Upper lobe of left lung (tissue), 6 donors: ENCODE data around the gene MEF2C. TPM values are rescaled to one million over a fixed set of nuclear protein-coding genes. Genes with fewer than 3 reads are reported as not detected.

Experiments
- ATAC-seq, 2 donors: fragments of 200-7000 bp; cut with Tn5 transposase; one replicate each; pipeline ENCODE4 v1.9.1; 2022; ENCODE audit warnings: mild to moderate bottlenecking in 2 of 2, moderate library complexity in 2 of 2; ENCODE audit not compliant: low FRiP score in 2 of 2
- DNase-seq, 2 donors: peaks; one replicate each; pipeline ENCODE4 v3.0.0-alpha.2; 2019 to 2020
- H3K27ac ChIP-seq, 4 donors: fragments of 200-600 bp; sonication (generic); one replicate each; pipeline ENCODE4 v1.5.1; 2016 to 2019
- H3K27me3 ChIP-seq, 4 donors: fragments of 200-600 bp; sonication (generic); one replicate each; pipeline ENCODE4 v1.5.1; 2017 to 2019
- H3K36me3 ChIP-seq, 4 donors: fragments of 200-600 bp; sonication (generic); one replicate each; pipeline ENCODE4 v1.5.1; 2016 to 2019
- H3K4me1 ChIP-seq, 4 donors: fragments of 200-600 bp; sonication (generic); one replicate each; pipeline ENCODE4 v1.5.1; 2018 to 2019
- H3K4me3 ChIP-seq, 4 donors: fragments of 200-600 bp; sonication (generic); one replicate each; pipeline ENCODE4 v1.5.1; 2017 to 2019; ENCODE audit warnings: mild to moderate bottlenecking in 2 of 4, moderate library complexity in 1 of 4
- H3K9me3 ChIP-seq, 4 donors: fragments of 200-600 bp; sonication (generic); one replicate each; pipeline ENCODE4 v1.5.1; 2018 to 2019
- EP300 ChIP-seq, 4 donors: sonication (generic); formaldehyde crosslinking; IDR thresholded peaks; one replicate each; pipeline ENCODE4 v1.5.1; 2017; ENCODE audit warnings: antibody characterized with exemption in 4 of 4, control low read depth in 2 of 4
- POLR2A ChIP-seq, 4 donors: fragments of 450-650 bp; IDR thresholded peaks; one replicate each; pipeline ENCODE4 v1.5.1; 2016 to 2017; ENCODE audit warnings: antibody characterized with exemption in 4 of 4, mild to moderate bottlenecking in 2 of 4
- POLR2AphosphoS5 ChIP-seq, 2 donors: sonication (generic); formaldehyde crosslinking; IDR thresholded peaks; one replicate each; pipeline ENCODE4 v1.5.1; 2017; ENCODE audit warnings: antibody characterized with exemption in 2 of 2
- WGBS, 2 donors: methylation state at CpG; one replicate each; pipeline ENCODE4 v1.1.5; 2017 to 2018; 5-methylcytosine and 5-hydroxymethylcytosine counted together
- total RNA-seq, 6 donors: library from RNA; depleted of rRNA in 4 of 6; stranded (reverse); fragments of >200 nt in 4 of 6; gene quantifications; one replicate each; pipeline versions ENCODE4 v1.1.0 to v1.2.1, GENCODE V29; 2016 to 2021
- TF ChIP-seq, protein P1 (sequence below), 6 experiments: fragments of 450-650 bp in 4 of 6; fragments of 200-600 bp in 2 of 6; sonication (generic) in 2 of 6; IDR thresholded peaks; one replicate each; pipeline ENCODE4 v1.5.1; 2016 to 2019; ENCODE audit warnings: antibody characterized with exemption in 6 of 6
- donor health status: DM: no; HTN: no; CAD: no; lungs with moderate emphysema.
- donor health status: DM: no; HTN: yes; CAD: no; lungs with severe emphysema.

The MEF2C gene
- total RNA-seq, 6 donors from 2014 or later, result 20.5 to 46.2 (median 35.8) TPM

DNA sequence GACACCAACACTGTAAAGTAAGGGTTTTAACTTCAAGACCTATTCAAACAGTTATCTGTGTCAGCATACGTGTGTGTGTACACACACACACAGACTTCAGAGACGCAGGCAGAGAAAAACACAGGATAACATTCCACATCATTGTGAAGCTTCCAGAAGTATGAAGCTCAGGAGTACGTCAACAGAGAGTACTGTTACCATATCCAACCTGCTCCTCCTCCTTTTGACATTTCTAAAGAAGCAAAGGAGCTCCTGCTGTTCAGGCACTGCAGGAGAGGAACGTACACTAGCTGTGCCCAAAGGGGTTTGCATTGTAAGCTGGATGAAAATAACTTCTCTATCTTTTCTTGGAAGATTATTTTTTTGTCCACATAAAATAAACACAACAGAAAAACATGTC lies 180.7 kb downstream of the MEF2C start:
- H3K36me3 ChIP-seq, result no peaks in the 10 kb centered on the region
- 73 to 84% methylated on average over 4 of the region's 4 CpGs for WGBS, 2 donors
- H3K4me3 ChIP-seq, result no peak overlapping the region
- no peak overlapping the region for H3K27ac ChIP-seq
- ATAC-seq, result no peak
- no peak for TF ChIP-seq POLR2AphosphoS5 (IDR thresholded peaks at IDR 0.05)
- TF ChIP-seq EP300 (IDR thresholded peaks at IDR 0.05), result no peak
- TF ChIP-seq, protein P1, sequence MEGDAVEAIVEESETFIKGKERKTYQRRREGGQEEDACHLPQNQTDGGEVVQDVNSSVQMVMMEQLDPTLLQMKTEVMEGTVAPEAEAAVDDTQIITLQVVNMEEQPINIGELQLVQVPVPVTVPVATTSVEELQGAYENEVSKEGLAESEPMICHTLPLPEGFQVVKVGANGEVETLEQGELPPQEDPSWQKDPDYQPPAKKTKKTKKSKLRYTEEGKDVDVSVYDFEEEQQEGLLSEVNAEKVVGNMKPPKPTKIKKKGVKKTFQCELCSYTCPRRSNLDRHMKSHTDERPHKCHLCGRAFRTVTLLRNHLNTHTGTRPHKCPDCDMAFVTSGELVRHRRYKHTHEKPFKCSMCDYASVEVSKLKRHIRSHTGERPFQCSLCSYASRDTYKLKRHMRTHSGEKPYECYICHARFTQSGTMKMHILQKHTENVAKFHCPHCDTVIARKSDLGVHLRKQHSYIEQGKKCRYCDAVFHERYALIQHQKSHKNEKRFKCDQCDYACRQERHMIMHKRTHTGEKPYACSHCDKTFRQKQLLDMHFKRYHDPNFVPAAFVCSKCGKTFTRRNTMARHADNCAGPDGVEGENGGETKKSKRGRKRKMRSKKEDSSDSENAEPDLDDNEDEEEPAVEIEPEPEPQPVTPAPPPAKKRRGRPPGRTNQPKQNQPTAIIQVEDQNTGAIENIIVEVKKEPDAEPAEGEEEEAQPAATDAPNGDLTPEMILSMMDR (IDR thresholded peaks at IDR 0.05), result no peak
- no peak for TF ChIP-seq POLR2A (IDR thresholded peaks at IDR 0.05)
- no peak for DNase-seq
- no peaks in the 10 kb centered on the region for H3K9me3 ChIP-seq
- H3K27me3 ChIP-seq, result peaks cover 0 to 3% (median 1%) of the 10 kb centered on the region in 4 donors
- no peaks in the 10 kb centered on the region for H3K4me1 ChIP-seq

DNA sequence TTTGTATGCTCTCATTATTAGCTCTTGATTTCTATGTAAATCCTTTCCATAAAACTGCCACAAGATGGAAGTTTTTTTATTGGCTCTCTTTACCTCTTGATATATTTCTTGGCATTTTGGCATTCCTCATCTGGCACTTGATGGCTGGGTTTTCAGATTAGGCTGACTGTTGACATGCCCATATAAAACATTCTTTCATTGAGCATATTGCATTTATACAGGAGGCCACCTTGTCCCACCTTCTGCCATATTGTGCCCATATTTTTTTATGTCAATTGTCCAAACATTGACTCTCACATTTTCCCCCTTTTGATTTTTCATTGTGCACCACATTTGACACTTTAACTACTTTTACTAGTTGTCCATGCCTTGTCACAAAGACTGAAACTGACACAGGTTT lies 182.9 kb downstream of the MEF2C start:
- ATAC-seq (no peak), DNase-seq (no peak)
- no peak overlapping the region for H3K4me3 ChIP-seq
- H3K27ac ChIP-seq, result no peak overlapping the region
- no peaks in the 10 kb centered on the region for H3K4me1 ChIP-seq
- H3K9me3 ChIP-seq, result no peaks in the 10 kb centered on the region
- peaks cover 0 to 13% (median 6%) of the 10 kb centered on the region in 4 donors for H3K27me3 ChIP-seq
- TF ChIP-seq EP300 (IDR thresholded peaks at IDR 0.05), result no peak
- TF ChIP-seq POLR2AphosphoS5 (IDR thresholded peaks at IDR 0.05), result no peak
- no peak for TF ChIP-seq POLR2A (IDR thresholded peaks at IDR 0.05)
- no peaks in the 10 kb centered on the region for H3K36me3 ChIP-seq

DNA sequence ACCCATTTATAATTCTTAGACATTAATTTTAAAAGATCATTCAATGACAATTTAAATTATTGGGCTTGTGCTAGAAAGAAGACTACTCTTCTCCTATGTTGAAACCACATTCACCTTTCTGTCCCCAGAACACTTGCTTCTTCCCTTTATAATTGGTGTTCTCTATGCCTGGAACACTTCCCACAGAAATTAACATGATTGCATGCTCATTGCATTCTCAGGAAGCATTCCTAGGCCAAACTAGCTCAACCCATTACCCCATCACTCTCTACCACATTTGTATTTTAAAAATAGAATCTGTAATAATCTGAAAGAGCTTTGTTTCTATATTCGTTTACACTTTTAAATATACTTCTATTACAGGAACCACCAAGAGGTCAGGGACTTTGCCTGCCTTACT lies 184.7 kb downstream of the MEF2C start:
- no peak overlapping the region for H3K4me3 ChIP-seq
- peaks cover 0 to 30% (median 15%) of the 10 kb centered on the region in 4 donors for H3K27me3 ChIP-seq
- DNase-seq (no peak), ATAC-seq (no peak)
- no peaks in the 10 kb centered on the region for H3K36me3 ChIP-seq
- peaks cover 0 to under 1% (median 0%) of the 10 kb centered on the region in 4 donors for H3K4me1 ChIP-seq
- no peak overlapping the region for H3K27ac ChIP-seq
- H3K9me3 ChIP-seq, result no peaks in the 10 kb centered on the region
- TF ChIP-seq POLR2A (IDR thresholded peaks at IDR 0.05) (no peak), EP300 (IDR thresholded peaks at IDR 0.05) (no peak), POLR2AphosphoS5 (IDR thresholded peaks at IDR 0.05) (no peak)
- TF ChIP-seq, protein P1 (IDR thresholded peaks at IDR 0.05), result no peak
- WGBS, 2 donors, result 65 to 73% methylated on average over 1 of the region's 1 CpG

DNA sequence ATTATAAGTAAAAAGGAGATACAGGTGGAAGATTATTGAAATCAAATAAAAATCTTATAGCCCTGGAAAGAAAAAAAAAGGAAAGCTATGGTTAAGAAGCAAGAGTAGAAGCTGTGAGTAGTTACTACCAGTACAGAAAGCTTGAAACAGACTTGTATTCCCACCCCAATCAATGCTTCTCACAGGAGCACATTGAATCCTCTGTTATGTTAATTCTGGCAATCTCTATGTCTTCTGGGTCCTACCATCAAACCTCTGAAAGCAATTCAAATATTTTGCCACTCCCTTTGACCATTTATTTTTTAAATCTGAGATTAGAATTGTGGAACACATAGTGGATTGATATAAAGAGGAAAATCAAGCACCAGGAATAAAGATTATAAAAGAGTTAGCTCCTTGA lies 186.5 kb downstream of the MEF2C start:
- Histone ChIP-seq H3K36me3 (no peaks in the 10 kb centered on the region), H3K4me1 (peaks cover 8 to 16% (median 13%) of the 10 kb centered on the region in 4 donors), H3K27me3 (peaks cover 0 to 47% (median 23%) of the 10 kb centered on the region in 4 donors), H3K9me3 (no peaks in the 10 kb centered on the region), H3K4me3 (no peak overlapping the region), H3K27ac (no peak overlapping the region)
- no peak for DNase-seq
- no peak for ATAC-seq
- no peak for TF ChIP-seq EP300 (IDR thresholded peaks at IDR 0.05)
- TF ChIP-seq, protein P1 (IDR thresholded peaks at IDR 0.05), result no peak
- TF ChIP-seq POLR2AphosphoS5 (IDR thresholded peaks at IDR 0.05), result no peak
- TF ChIP-seq POLR2A (IDR thresholded peaks at IDR 0.05), result no peak

- Histone ChIP-seq H3K9me3 (no peaks in the 10 kb centered on the region), H3K36me3 (no peaks in the 10 kb centered on the region), H3K27ac (no peak overlapping the region), H3K4me3 (no peak overlapping the region), H3K4me1 (peaks cover 11 to 21% (median 16%) of the 10 kb centered on the region in 4 donors), H3K27me3 (peaks cover 0 to 50% (median 23%) of the 10 kb centered on the region in 4 donors)
- no peak for TF ChIP-seq POLR2A (IDR thresholded peaks at IDR 0.05)
- TF ChIP-seq EP300 (IDR thresholded peaks at IDR 0.05), result no peak
- TF ChIP-seq, protein P1 (IDR thresholded peaks at IDR 0.05), result no peak
- TF ChIP-seq POLR2AphosphoS5 (IDR thresholded peaks at IDR 0.05), result no peak
- 11 to 18% methylated on average over 3 of the region's 3 CpGs for WGBS, 2 donors
- ATAC-seq (no peak), DNase-seq (no peak)
Measured at GRCh38 chr5:88695931-88696330, 187.1 kb downstream of the MEF2C start.
